Osteoblast (primary cell): ENCODE data around the gene CYB5RL. TPM values are rescaled to one million over a fixed set of nuclear protein-coding genes. Genes with fewer than 3 reads are reported as not detected.

Experiments
- DNase-seq: peaks from one replicate; pipeline ENCODE4 v3.0.0; 2011; ENCODE audit warnings: low spot score, mixed read lengths; ENCODE audit not compliant: insufficient read length; ENCODE audit errors: missing footprints
- H2AFZ ChIP-seq: 2 replicates; pipeline ENCODE4 v1.6.0; 2011; ENCODE audit warnings: mild to moderate bottlenecking, low read length
- H3K27ac ChIP-seq: 2 replicates; pipeline ENCODE4 v1.5.1; 2011; ENCODE audit warnings: mild to moderate bottlenecking, low read depth, low read length, moderate library complexity
- H3K27me3 ChIP-seq: 2 replicates; pipeline ENCODE4 v1.6.0; 2012; ENCODE audit warnings: mild to moderate bottlenecking, control low read depth, inconsistent platforms, low read length, moderate library complexity; ENCODE audit not compliant: insufficient read depth
- H3K36me3 ChIP-seq: 2 replicates; pipeline ENCODE4 v1.5.1; 2011; ENCODE audit warnings: mild to moderate bottlenecking, low read length, control low read depth, moderate library complexity; ENCODE audit not compliant: insufficient read depth
- H3K4me1 ChIP-seq: 2 replicates; pipeline ENCODE4 v1.5.1; 2011; ENCODE audit warnings: mild to moderate bottlenecking, low read length, control low read depth, moderate library complexity; ENCODE audit not compliant: insufficient read depth
- H3K4me2 ChIP-seq: 2 replicates; pipeline ENCODE4 v1.6.0; 2011; ENCODE audit warnings: mild to moderate bottlenecking, low read length; ENCODE audit not compliant: insufficient read depth
- H3K4me3 ChIP-seq: fragments of 200-600 bp; sonication (generic); 3 replicates; pipeline ENCODE4 v1.5.1; 2012; ENCODE audit warnings: mild to moderate bottlenecking, low read length, inconsistent platforms; ENCODE audit not compliant: insufficient read depth
- H3K79me2 ChIP-seq: 2 replicates; pipeline ENCODE4 v1.6.0; 2012; ENCODE audit warnings: mild to moderate bottlenecking, low read length, control low read depth, inconsistent platforms; ENCODE audit not compliant: insufficient read depth
- H3K9me3 ChIP-seq: 2 replicates; pipeline ENCODE4 v1.5.1; 2011; ENCODE audit warnings: low read depth, low read length, control low read depth
- H4K20me1 ChIP-seq: 2 replicates; pipeline ENCODE4 v1.6.0; 2012; ENCODE audit warnings: mild to moderate bottlenecking, low read length, control low read depth; ENCODE audit not compliant: insufficient read depth
- total RNA-seq: library from RNA; depleted of rRNA; stranded (reverse); fragments of >200 nt; gene quantifications from 2 replicates; pipeline ENCODE4 v1.2.3, GENCODE V29; 2012
- TF ChIP-seq, protein P1 (sequence below): IDR thresholded peaks from 2 replicates; pipeline ENCODE4 v1.5.1; 2011; ENCODE audit warnings: mild to moderate bottlenecking, low read depth, low read length, moderate library complexity; ENCODE audit errors: extremely low read depth

The CYB5RL gene
- total RNA-seq, 1 donor, result 11.6 TPM

- TF ChIP-seq, protein P1, sequence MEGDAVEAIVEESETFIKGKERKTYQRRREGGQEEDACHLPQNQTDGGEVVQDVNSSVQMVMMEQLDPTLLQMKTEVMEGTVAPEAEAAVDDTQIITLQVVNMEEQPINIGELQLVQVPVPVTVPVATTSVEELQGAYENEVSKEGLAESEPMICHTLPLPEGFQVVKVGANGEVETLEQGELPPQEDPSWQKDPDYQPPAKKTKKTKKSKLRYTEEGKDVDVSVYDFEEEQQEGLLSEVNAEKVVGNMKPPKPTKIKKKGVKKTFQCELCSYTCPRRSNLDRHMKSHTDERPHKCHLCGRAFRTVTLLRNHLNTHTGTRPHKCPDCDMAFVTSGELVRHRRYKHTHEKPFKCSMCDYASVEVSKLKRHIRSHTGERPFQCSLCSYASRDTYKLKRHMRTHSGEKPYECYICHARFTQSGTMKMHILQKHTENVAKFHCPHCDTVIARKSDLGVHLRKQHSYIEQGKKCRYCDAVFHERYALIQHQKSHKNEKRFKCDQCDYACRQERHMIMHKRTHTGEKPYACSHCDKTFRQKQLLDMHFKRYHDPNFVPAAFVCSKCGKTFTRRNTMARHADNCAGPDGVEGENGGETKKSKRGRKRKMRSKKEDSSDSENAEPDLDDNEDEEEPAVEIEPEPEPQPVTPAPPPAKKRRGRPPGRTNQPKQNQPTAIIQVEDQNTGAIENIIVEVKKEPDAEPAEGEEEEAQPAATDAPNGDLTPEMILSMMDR, result no peak
- Histone ChIP-seq H3K4me3 (no peak overlapping the region), H3K27ac (no peak overlapping the region), H3K4me2 (no peak overlapping the region), H3K9me3 (no peaks in the 10 kb centered on the region), H3K79me2 (no peaks in the 10 kb centered on the region), H4K20me1 (no peaks in the 10 kb centered on the region), H3K36me3 (no peaks in the 10 kb centered on the region), H2AFZ (no peak overlapping the region), H3K4me1 (no peaks in the 10 kb centered on the region), H3K27me3 (no peaks in the 10 kb centered on the region)
- no peak for DNase-seq
Measured at GRCh38 chr1:54178296-54179070, 21.3 kb downstream of the CYB5RL start.

GRCh38 chr1:54177726-54178125 lies 22.1 kb downstream of the CYB5RL start:
- Histone ChIP-seq H3K79me2 (no peaks in the 10 kb centered on the region), H3K4me2 (no peak overlapping the region), H2AFZ (no peak overlapping the region), H3K4me1 (no peaks in the 10 kb centered on the region), H4K20me1 (no peaks in the 10 kb centered on the region), H3K36me3 (no peaks in the 10 kb centered on the region), H3K27ac (no peak overlapping the region), H3K4me3 (no peak overlapping the region), H3K27me3 (no peaks in the 10 kb centered on the region), H3K9me3 (no peaks in the 10 kb centered on the region)
- TF ChIP-seq, protein P1, result no peak
- no peak for DNase-seq

DNA sequence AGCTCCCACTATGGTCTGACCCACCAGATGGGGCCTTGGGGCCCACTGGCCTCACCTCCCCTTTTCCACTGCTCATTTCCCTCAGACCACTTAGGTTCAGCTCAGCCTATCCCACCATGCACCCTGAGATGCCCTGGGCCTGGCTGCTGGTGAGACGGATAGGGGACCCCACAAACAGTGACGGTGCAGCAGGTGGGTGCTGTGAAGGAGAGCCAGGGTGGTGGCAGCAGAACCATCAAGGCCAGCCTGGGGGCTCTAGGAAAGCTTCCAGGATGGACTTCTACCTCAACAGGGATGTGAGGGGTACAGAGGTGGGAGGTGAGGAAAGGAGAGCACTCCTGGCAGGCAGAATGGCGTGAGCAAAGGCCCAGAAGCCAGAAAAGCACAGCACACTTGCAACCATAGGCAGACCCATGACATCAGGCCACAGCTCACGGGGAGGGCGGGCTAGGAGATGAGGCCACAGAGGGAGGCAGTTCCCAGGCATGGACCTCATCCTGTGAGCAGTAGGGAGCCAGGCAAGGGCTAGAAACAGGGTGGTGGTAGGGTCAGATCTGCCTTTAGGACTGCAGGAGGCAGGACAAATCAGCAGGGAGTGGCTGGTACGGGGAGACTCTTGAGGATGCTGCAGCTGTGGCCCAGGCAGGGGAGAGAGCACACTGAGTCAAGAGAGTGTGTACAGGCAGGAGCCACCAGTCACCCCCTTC lies 23.1 kb downstream of the CYB5RL start:
- H3K79me2 ChIP-seq, result no peaks in the 10 kb centered on the region
- TF ChIP-seq, protein P1, result no peak
- no peak overlapping the region for H3K4me2 ChIP-seq
- H3K4me1 ChIP-seq, result no peaks in the 10 kb centered on the region
- H3K27me3 ChIP-seq, result no peaks in the 10 kb centered on the region
- no peak overlapping the region for H3K4me3 ChIP-seq
- no peak overlapping the region for H2AFZ ChIP-seq
- no peak for DNase-seq
- H4K20me1 ChIP-seq, result no peaks in the 10 kb centered on the region
- H3K9me3 ChIP-seq, result no peaks in the 10 kb centered on the region
- H3K27ac ChIP-seq, result no peak overlapping the region
- no peaks in the 10 kb centered on the region for H3K36me3 ChIP-seq

DNA sequence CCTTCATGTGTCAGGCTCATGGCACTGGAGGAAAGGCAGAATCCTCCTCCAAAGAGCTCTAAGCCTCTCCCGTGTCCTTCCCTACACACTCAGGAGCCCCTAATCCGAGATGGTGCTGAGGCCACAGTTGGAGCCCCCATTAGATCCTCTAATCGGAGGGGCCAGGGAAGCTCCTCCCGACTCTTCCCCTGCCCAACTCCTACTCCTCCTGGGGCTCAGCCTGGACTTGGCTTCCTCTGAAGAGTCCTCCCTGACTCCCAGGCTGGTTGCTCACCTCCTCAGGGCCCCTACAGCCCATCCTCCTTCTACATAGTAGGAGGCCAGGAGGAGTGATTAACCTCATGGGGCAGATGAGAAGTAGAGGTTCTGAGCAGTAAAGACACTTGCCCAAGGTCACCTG lies 25.7 kb downstream of the CYB5RL start:
- no peaks in the 10 kb centered on the region for H3K4me1 ChIP-seq
- H4K20me1 ChIP-seq, result no peaks in the 10 kb centered on the region
- no peak overlapping the region for H3K4me2 ChIP-seq
- no peak overlapping the region for H3K27ac ChIP-seq
- H3K36me3 ChIP-seq, result no peaks in the 10 kb centered on the region
- no peaks in the 10 kb centered on the region for H3K79me2 ChIP-seq
- TF ChIP-seq, protein P1, result no peak
- no peaks in the 10 kb centered on the region for H3K9me3 ChIP-seq
- no peak overlapping the region for H3K4me3 ChIP-seq
- no peaks in the 10 kb centered on the region for H3K27me3 ChIP-seq
- H2AFZ ChIP-seq, result no peak overlapping the region
- no peak for DNase-seq
